ENCODE data around the gene MARK1.

Gene MARK1

GRCh38 chr1:220690140-220691052 is 162.5 kb downstream of the MARK1 start, which contains the start of gene C1orf115:
TSS of gene C1orf115 (plus strand) at chr1:220690363. CDS start at chr1:220690403, 40 bp downstream.
- DNase-seq (ENCODE audit: low spot score), result no peak

DNA sequence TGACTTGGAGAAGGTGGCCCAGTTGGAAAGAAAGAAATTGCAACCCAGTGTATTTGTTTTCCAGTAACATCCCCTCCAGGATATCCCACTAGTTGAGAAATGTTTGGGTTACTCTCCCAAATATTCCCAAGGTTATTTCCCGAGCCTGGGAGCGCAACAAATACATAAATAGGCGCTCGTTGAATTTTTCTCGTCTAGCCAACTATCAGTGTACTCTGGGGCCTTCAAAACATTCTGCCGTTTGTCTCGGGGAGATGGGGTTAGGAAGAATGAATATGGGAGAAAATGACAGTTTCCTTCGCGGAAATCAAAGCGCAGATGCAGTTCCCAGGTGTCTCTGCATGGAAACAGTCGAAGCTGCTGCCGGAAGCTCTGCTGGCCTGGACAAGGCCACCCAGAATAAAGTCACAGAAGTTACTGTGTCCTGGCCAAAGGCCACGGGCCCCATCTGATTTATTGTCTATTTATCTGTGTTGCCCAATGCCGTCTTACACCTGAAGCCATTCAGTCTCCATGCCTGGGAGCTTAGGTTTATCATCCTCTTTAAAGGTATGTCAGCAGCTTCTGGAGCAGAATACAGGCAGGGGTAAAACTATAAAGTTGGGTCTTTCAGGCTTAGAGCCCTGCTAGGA is 163.2 kb downstream of the MARK1 start:
- no peak for DNase-seq (ENCODE audit: low spot score)

DNA sequence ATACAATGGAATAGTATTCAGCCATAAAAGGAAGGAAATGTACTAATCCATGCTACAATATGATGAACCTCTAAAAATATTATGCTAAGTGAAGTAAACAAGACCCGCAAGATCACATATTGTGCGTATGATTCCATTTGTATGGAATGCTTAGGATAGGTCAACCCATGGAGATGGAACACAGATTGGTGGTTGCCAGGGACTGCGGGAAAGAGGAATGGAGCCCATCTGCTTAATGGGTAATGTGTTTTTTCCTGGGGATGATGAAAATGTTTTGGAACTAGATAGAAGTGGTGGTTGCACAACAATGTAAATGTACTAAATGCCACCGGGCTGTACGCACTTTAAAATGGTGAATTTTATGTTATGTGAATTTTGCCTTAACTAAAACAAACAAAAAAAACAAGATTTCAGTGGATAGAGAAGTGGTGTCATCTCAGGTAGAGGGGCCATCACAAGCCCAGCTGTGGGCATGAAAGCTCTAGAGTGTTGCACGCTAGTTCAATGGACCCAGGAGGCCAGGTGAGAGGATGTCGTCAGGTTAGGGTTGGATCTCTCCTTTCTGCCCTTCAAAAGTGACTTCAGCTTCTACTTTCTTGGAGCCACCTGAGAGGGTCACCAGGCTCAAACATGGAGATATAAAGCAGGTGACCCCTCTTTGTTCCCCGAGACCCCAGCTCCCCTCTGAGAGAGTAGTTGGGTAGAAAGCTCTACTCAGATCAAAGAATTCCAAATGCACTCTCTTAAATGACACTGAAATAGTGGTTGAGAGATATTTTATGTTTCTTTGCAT is 164.7 kb downstream of the MARK1 start:
- DNase-seq (ENCODE audit: low spot score), result no peak

DNA sequence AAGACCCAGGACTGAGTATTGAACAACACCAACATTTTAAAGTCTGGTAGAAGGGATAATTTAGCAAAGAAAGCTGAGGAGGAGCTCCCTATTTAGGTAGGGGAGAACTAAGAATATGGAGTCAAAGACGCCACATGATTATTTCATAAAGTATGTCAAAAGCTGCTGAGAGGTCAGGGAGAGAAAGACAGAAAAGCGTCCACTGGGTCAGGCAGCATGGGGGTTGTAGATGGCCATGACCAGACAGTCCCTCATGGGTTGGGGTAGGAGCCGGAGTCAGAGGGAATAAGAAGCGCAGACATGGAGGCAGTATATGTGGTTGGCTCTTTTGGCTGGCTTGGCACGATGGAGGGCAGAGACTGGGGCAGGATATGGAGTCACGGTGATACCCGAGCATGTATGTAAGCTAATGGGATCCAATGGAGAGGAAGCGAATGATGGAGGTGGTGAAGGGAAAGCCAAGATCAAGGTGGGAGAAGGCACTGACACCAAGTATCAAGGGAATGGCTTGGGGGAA is 167.0 kb downstream of the MARK1 start:
- DNase-seq (ENCODE audit: low spot score), result no peak

DNA sequence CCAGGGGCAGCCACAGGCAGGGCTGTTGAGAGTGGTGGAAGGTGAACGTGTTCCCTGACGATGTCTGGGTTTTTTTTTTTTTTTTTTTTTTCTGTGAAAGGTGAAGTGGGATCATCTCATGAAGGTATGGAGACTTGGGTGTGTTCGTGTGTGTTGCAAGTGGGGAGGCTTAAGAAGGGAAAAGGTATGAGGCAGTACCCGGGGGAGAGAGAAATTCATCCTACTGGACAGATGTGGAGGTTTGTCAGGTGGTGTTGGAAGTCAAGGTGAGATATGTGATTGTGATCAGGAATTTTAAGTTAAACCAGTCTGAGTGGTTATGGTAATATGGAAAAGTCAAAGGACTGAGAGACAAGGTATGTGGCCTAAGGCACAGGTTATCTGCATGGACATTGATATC is 167.5 kb downstream of the MARK1 start:
- no peak for DNase-seq (ENCODE audit: low spot score)

DNA sequence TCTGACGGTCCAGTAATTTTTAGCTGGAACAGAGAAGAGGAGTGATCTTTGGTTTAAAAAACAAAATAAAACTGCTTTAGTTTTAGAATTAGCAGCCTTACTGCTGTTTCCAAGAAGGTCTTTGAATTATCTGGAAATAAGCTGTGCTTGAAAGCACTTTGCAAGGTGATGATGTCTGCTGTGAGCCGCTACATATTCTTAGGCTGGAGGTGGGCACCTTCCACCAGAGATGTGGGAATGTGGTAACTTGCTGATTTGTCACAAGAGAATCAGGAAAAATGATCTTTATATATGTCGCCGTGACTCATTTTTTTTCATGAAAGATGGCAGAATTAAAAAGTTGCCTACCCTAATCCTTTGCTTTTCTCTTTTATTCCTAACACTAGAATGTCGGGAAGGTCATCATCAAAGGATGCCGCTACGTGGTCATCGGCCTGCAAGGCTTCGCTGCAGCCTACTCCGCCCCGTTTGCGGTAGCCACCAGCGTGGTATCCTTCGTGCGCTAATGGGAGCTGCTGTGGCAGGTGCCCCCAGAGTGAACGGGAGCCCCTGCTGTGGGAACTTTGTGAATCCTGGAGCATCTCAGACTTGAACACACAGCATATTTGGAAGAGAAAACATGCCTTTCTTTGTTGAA is 168.4 kb downstream of the MARK1 start:
- DNase-seq (ENCODE audit: low spot score), result no peak

- no peak for DNase-seq (ENCODE audit: low spot score)
Measured at GRCh38 chr1:220696863-220697231, 168.9 kb downstream of the MARK1 start.

- no peak for DNase-seq (ENCODE audit: low spot score)
Measured at GRCh38 chr1:220697326-220697725, 169.4 kb downstream of the MARK1 start.

DNA sequence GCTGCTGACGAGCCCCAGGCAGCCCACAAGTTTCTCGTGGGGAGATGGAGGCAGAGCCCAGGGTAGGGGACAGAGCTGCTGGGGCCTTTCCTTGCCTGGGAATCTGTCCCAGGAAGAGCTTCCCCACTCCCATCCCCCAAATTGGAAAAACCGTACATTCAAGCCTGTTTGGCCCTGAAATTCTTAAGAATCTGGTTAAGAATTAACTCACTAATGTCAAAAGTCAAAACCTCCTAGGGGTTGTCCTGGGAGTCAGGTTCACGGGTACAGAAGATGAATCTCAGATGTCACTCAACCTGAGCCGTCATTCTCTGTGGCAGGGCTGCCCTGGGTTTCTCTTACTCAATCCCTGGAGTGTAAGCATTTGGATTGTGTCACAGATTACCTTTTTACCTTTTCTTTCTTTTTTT is 170.7 kb downstream of the MARK1 start:
- DNase-seq (ENCODE audit: low spot score), result no peak

- no peak for DNase-seq (ENCODE audit: low spot score)
Measured at GRCh38 chr1:220699044-220699443, 171.1 kb downstream of the MARK1 start.

GRCh38 chr1:220700556-220701179 is 172.7 kb downstream of the MARK1 start:
- DNase-seq (ENCODE audit: low spot score), result no peak

- no peak for DNase-seq (ENCODE audit: low spot score)
Measured at GRCh38 chr1:220701974-220702373, 174.0 kb downstream of the MARK1 start.

- no peak for DNase-seq (ENCODE audit: low spot score)
Measured at GRCh38 chr1:220702733-220703270, 174.9 kb downstream of the MARK1 start.

GRCh38 chr1:220703305-220703704 is 175.4 kb downstream of the MARK1 start:
- no peak for DNase-seq (ENCODE audit: low spot score)

DNA sequence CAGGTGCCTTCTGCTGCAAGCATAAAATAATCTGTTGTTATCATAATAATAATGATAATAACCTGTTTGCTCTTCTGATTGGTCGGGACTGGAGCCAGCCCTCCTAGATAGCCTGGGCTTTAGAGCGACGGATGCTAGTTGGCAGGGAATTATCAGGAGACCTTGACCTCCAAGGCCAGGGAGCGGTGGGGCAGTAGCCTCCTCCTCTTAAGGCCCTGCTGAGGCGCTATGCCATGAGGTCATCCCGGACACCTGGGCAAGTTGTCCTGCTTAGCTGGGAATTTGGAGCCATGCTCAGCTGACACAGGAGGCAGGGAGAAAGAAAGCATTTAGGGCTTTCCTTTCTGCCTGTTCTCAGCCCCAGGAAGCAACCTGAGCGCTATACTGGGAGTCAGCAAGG is 177.8 kb downstream of the MARK1 start:
- no peak for DNase-seq (ENCODE audit: low spot score)

DNA sequence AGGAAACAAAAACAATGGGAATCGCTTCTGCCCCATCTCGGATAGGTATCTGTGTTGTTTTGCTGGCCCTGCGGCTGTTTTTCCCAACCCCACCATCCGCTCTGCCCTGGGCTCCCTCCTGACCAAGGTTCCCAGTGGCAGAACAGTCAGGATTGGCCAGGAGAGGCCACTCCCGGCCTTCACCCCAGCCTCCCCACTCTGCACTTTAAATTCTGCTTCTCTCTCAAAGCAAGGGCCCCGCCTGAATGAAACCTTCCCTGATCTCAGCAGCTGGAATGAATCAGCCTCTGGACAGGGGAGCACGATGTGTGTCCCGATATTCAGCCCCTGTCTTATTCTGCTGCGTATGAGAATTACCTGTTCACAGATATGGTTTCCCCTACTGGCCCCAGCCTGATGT is 178.5 kb downstream of the MARK1 start:
- DNase-seq (ENCODE audit: low spot score), result no peak

GRCh38 chr1:220707160-220707559 is 179.2 kb downstream of the MARK1 start:
- DNase-seq (ENCODE audit: low spot score), result no peak

DNA sequence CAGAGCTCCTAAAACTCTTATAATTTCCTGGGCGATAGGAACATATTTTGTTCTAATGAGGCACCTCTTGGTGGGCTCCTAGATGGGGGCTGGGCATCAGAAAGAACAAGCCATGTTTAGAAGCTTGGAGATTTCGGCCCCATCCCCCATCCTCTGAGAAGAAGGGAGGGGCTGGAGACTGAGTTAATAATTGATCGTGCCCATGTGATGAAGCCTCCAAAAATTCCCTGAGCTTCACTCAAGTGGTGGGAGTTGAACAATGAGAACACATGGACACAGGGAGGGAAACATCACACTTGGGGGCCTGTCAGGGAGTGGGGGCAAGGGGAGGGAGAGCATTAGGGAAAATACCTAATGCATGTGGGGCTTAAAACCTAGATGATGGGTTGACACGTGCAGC is 180.3 kb downstream of the MARK1 start:
- DNase-seq (ENCODE audit: low spot score), result no peak

DNA sequence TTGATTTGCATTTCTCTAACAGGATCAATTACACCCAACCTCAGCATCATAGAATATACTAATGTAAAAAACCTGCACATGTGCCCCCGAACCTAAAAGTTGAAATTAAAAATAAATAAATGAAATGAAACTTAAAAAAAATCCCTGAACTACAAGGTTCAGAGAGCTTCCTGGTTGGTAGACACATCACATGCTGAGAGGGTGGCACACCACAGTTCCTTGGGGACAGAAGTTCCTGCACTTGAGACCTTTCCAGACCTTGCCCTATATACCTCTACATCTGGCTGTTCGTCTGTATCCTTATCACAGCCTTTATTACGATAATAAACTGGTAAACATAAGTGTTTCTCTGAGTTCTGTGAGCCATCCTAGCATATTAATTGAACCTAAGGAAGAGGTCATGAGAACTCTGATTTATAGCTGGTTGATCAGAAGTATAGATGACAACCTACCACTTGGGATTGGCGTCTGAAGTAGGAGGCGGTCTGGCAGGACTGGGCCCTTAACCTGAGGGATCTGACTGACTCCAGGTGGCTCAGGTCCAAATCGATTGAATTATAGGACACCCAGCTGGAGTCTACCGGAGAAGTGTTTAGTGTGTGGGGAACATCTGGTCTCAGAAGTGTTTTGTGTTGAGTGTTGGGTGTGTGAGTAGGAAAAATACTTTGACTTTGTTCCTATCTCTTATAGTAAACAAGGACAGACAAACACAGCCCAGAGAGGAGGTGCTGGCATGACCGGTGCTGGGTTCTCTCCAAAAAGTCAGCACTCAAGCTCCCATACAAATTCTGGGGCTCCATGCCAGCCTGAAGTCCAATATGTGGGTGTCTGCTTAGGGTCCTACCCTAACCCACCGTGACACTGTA is 181.2 kb downstream of the MARK1 start:
- no peak for DNase-seq (ENCODE audit: low spot score)

GRCh38 chr1:220710333-220710732 is 182.4 kb downstream of the MARK1 start:
- no peak for DNase-seq (ENCODE audit: low spot score)
